ENCODE results near the gene KRT2.

GRCh38 chr12:52650520-52651081, 1.4 kb downstream of the KRT2 start:
- TF ChIP-seq CTCF (conservative IDR thresholded peaks at IDR 0.05): no peak
- no peak for TF ChIP-seq EZH2 (IDR thresholded peaks at IDR 0.05; ENCODE audit: low read depth)
